ENCODE data around the gene CCT3. TPM values are rescaled to one million over a fixed set of nuclear protein-coding genes. Genes with fewer than 3 reads are reported as not detected.

Gene CCT3
- total RNA-seq, 1 experiment from 2014 or later: 340 TPM

DNA sequence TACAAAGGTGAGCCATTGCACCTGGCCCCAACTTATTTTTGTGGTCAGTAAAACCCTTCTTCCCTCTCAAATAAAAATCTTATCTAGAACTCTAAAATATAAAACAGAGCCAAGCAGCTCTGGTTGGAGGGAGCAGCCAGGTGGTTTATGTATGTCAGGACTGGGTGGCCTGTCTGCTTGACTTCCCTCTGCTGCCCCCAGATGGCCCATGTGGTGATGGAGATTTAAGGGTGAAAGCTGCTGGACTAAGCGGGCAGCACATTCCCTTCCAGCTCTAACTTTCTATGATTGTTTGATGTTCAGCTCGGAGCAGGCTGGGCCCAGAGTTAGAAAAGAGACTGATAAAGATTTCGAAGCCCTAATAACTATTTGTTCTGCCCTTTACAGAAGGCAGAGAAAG lies 78.3 kb downstream of the CCT3 start:
- H3K4me3 Mint-ChIP-seq (ENCODE audit: unreplicated experiment): no peak overlapping the region
- peaks cover 13% of the 10 kb centered on the region for H3K36me3 ChIP-seq (ENCODE audit: control insufficient read depth, insufficient read depth, low read length)
- DNase-seq: peak in 1 of 2 experiments; percentile 42
- no peaks in the 10 kb centered on the region for H3K27me3 Mint-ChIP-seq (ENCODE audit: insufficient read depth, unreplicated experiment)
- peaks cover 84% of the 10 kb centered on the region for H3K36me3 Mint-ChIP-seq (ENCODE audit: insufficient read depth, unreplicated experiment)
- TF ChIP-seq CTCF (IDR thresholded peaks at IDR 0.05; ENCODE audit: insufficient read depth in 1 of 2, low read depth in 1 of 2, low read length in 1 of 2, severe bottlenecking in 1 of 2, unreplicated experiment in 1 of 2): peak in 1 of 2 experiments; percentile 28
- POLR2A ChIA-PET: no interaction called here
- CTCF ChIA-PET: interaction anchor here (0.5 to 1.4 kb wide), 7 partner anchors 12 to 130 kb away, joined by 3 to 6 read pairs (median 4); no protein-coding TSS in a partner anchor
- BruUV-seq (replicated peaks): no TSS peak
- H3K9me3 Mint-ChIP-seq (ENCODE audit: unreplicated experiment): no peaks in the 10 kb centered on the region
- no peaks in the 10 kb centered on the region for H3K9me3 ChIP-seq
- no peaks in the 10 kb centered on the region for H3K4me1 ChIP-seq
- no peaks in the 10 kb centered on the region for H3K27me3 ChIP-seq (replicated peaks; ENCODE audit: control insufficient read depth, insufficient read depth, low read length)
- intact Hi-C loops (cut with micrococcal nuclease; ENCODE audit: unreplicated experiment): no loop called here
- no peak overlapping the region for H3K27ac Mint-ChIP-seq (ENCODE audit: unreplicated experiment)
- H3K4me3 ChIP-seq (ENCODE audit: low read depth, low read length): no peak overlapping the region
- H3K4me1 Mint-ChIP-seq (ENCODE audit: low read depth, unreplicated experiment): no peaks in the 10 kb centered on the region

Other genes starting within 250 kb of the CCT3 start
- gene LMNA, start 223.6 kb downstream of the CCT3 start, total RNA-seq (2022): 112 and 113 TPM in 2 replicates
- gene SEMA4A, start 184.7 kb downstream of the CCT3 start, total RNA-seq (2022): 0.52 and 1.3 TPM in 2 replicates
- gene SLC25A44, start 144.2 kb downstream of the CCT3 start, total RNA-seq (2022): 29.3 and 31.1 TPM in 2 replicates
- gene PMF1, start 125.3 kb downstream of the CCT3 start, total RNA-seq (2022): 90.2 and 95.7 TPM in 2 replicates
- gene BGLAP, start 96.1 kb downstream of the CCT3 start, total RNA-seq (2022): 1.3 and 2.0 TPM in 2 replicates
- gene PAQR6, start 90.2 kb downstream of the CCT3 start, total RNA-seq (2022): 4.1 and 4.6 TPM in 2 replicates
- 146 and 155 TPM in 2 replicates for gene SMG5, start 55.5 kb downstream of the CCT3 start, total RNA-seq (2022)
- gene TMEM79, start 54.0 kb downstream of the CCT3 start, total RNA-seq (2022): 9.5 and 10.7 TPM in 2 replicates
- gene GLMP, start 42.6 kb downstream of the CCT3 start, total RNA-seq (2022): 63.9 and 74.4 TPM in 2 replicates
- gene VHLL, start 39.0 kb downstream of the CCT3 start, total RNA-seq (2022): not detected in 2 replicates
- gene TSACC, start 234 bp upstream of the CCT3 start, total RNA-seq (2022): 2.8 and 3.9 TPM in 2 replicates
- 4.6 and 6.5 TPM in 2 replicates for gene RHBG, start 30.9 kb upstream of the CCT3 start, total RNA-seq (2022)
- gene MEF2D, start 162.5 kb upstream of the CCT3 start, total RNA-seq (2022): 18.6 and 21.4 TPM in 2 replicates
- gene IQGAP3, start 234.3 kb upstream of the CCT3 start, total RNA-seq (2022): 35.8 and 37.6 TPM in 2 replicates
- not detected in 2 replicates for gene TTC24, start 241.4 kb upstream of the CCT3 start, total RNA-seq (2022)

All from Caco-2 (cell line).